NCI-H748 (cell line): ENCODE data around the gene PARPBP.
"Not testable (repeated sequence)": the region's sequence is repeated elsewhere in the genome, so short reads cannot be mapped to it uniquely, and the experiment has no call there.

Experiments used
- DNase-seq: peaks from one replicate; lab custom pipeline; 2025; ENCODE audit not compliant: unreplicated experiment; lab: John Stamatoyannopoulos, UW

PARPBP gene

GRCh38 chr12:102119674-102120563 is at the start of gene PARPBP, which contains the start of gene NUP37:
Gene PARPBP, plus strand, starts transcription at chr12:102120183. Its CDS starts 3,706 bp downstream, at chr12:102123889.
Gene NUP37, minus strand, starts transcription at chr12:102120114. Its CDS starts 1,596 bp downstream, at chr12:102118518.
- DNase-seq: peak; percentile 93

GRCh38 chr12:102072092-102072491 is 47.9 kb upstream of the PARPBP start:
- DNase-seq: not testable (repeated sequence)

- DNase-seq: no peak
Measured at GRCh38 chr12:102080842-102081241, 39.1 kb upstream of the PARPBP start.

GRCh38 chr12:102089228-102089835 is 30.7 kb upstream of the PARPBP start:
- DNase-seq: not testable (repeated sequence)

- DNase-seq: no peak
Measured at GRCh38 chr12:102093319-102093718, 26.7 kb upstream of the PARPBP start.

GRCh38 chr12:102095677-102096263 is 24.2 kb upstream of the PARPBP start:
- DNase-seq: peak; percentile 30

- peak; percentile 72 for DNase-seq
Measured at GRCh38 chr12:102096855-102097254, 23.1 kb upstream of the PARPBP start.

GRCh38 chr12:102106905-102107304 is 13.1 kb upstream of the PARPBP start:
- no peak for DNase-seq

GRCh38 chr12:102107970-102108369 is 12.0 kb upstream of the PARPBP start:
- DNase-seq: no peak

- no peak for DNase-seq
Measured at GRCh38 chr12:102110782-102111181, 9.2 kb upstream of the PARPBP start.

GRCh38 chr12:102114212-102114611 is 5.8 kb upstream of the PARPBP start:
- no peak for DNase-seq

- no peak for DNase-seq
Measured at GRCh38 chr12:102116392-102116791, 3.6 kb upstream of the PARPBP start.

GRCh38 chr12:102118874-102119273 is 1.1 kb upstream of the PARPBP start:
- DNase-seq: no peak

- DNase-seq: no peak
Measured at GRCh38 chr12:102120564-102120873, 536 bp downstream of the PARPBP start.

- DNase-seq: peak; percentile 16
Measured at GRCh38 chr12:102120886-102121285, 903 bp downstream of the PARPBP start.

- DNase-seq: not testable (repeated sequence)
Measured at GRCh38 chr12:102121328-102121727, 1.3 kb downstream of the PARPBP start.

GRCh38 chr12:102130720-102131119 is 10.7 kb downstream of the PARPBP start:
- DNase-seq: not testable (repeated sequence)

- not testable (repeated sequence) for DNase-seq
Measured at GRCh38 chr12:102131442-102131841, 11.5 kb downstream of the PARPBP start.

- DNase-seq: not testable (repeated sequence)
Measured at GRCh38 chr12:102137619-102138018, 17.6 kb downstream of the PARPBP start.

- DNase-seq: not testable (repeated sequence)
Measured at GRCh38 chr12:102142866-102143373, 22.9 kb downstream of the PARPBP start.

- DNase-seq: no peak
Measured at GRCh38 chr12:102144221-102144620, 24.2 kb downstream of the PARPBP start.
